MM.1S (cell line): ENCODE results near the gene PHLDB3.

Source experiments
- DNase-seq: peaks from one replicate; pipeline ENCODE4 v3.0.0-alpha.2; 2015
- H2AFZ ChIP-seq: fragments of 300-600 bp; sonication (generic); 2 replicates; pipeline ENCODE4 v1.6.0; 2016; ENCODE audit warnings: antibody characterized with exemption, low read length
- H3F3A ChIP-seq: fragments of 300-600 bp; sonication (generic); 2 replicates; pipeline ENCODE4 v1.6.1; 2016; ENCODE audit warnings: mild to moderate bottlenecking, antibody characterized with exemption, low read length, moderate library complexity, mixed read lengths; ENCODE audit not compliant: insufficient read depth
- H3K27ac ChIP-seq: fragments of 300-600 bp; sonication (generic); 2 replicates; pipeline ENCODE4 v1.5.1; 2016; ENCODE audit warnings: mild to moderate bottlenecking, low read length
- H3K27me3 ChIP-seq: fragments of 300-600 bp; sonication (generic); replicated peaks from 2 replicates; pipeline ENCODE4 v1.6.0; 2016; ENCODE audit warnings: low read length; ENCODE audit not compliant: insufficient read depth
- H3K36me3 ChIP-seq: fragments of 300-600 bp; sonication (generic); replicated peaks from 2 replicates; pipeline ENCODE4 v1.6.1; 2016; ENCODE audit warnings: mild to moderate bottlenecking, low read length, mixed read lengths; ENCODE audit not compliant: insufficient read depth
- H3K4me1 ChIP-seq: fragments of 300-600 bp; sonication (generic); 2 replicates; pipeline ENCODE4 v1.6.1; 2016; ENCODE audit warnings: low read length, mixed read lengths
- H3K4me2 ChIP-seq: fragments of 300-600 bp; sonication (generic); 2 replicates; pipeline ENCODE4 v1.6.0; 2016; ENCODE audit warnings: low read depth, low read length
- H3K4me3 ChIP-seq: fragments of 300-600 bp; sonication (generic); 2 replicates; pipeline ENCODE4 v1.5.1; 2016; ENCODE audit warnings: low read length, mixed read lengths
- H3K79me2 ChIP-seq: fragments of 300-600 bp; sonication (generic); 2 replicates; pipeline ENCODE4 v1.6.1; 2016; ENCODE audit warnings: mixed run types, low read length, mixed read lengths
- H3K9ac ChIP-seq: fragments of 300-600 bp; sonication (generic); 2 replicates; pipeline ENCODE4 v1.6.1; 2016; ENCODE audit warnings: low read length, mixed read lengths
- H3K9me2 ChIP-seq: fragments of 300-600 bp; sonication (generic); replicated peaks from 2 replicates; pipeline ENCODE4 v1.6.1; 2016; ENCODE audit warnings: mild to moderate bottlenecking, low read length, mixed read lengths; ENCODE audit not compliant: insufficient read depth
- H3K9me3 ChIP-seq: fragments of 300-600 bp; sonication (generic); replicated peaks from 2 replicates; pipeline ENCODE4 v1.6.1; 2016; ENCODE audit warnings: mild to moderate bottlenecking, low read length, mixed read lengths; ENCODE audit not compliant: insufficient read depth
- H4K20me1 ChIP-seq: fragments of 300-600 bp; sonication (generic); 2 replicates; pipeline ENCODE4 v1.6.1; 2016; ENCODE audit warnings: mild to moderate bottlenecking, low read length, moderate library complexity, mixed read lengths; ENCODE audit not compliant: insufficient read depth
- CTCF ChIP-seq: fragments of 300-600 bp; sonication (generic); IDR thresholded peaks from 2 replicates; pipeline ENCODE4 v1.5.1; 2016; ENCODE audit warnings: antibody characterized with exemption, low read length, mixed read lengths
- EZH2 ChIP-seq: fragments of 300-600 bp; sonication (generic); optimal IDR thresholded peaks from 2 replicates; pipeline ENCODE3; 2017; ENCODE audit warnings: low read depth, mild to moderate bottlenecking, antibody characterized with exemption, low read length, mixed read lengths
- EZH2phosphoT487 ChIP-seq: fragments of 300-600 bp; sonication (generic); IDR thresholded peaks from 2 replicates; pipeline ENCODE4 v1.6.1; 2018; ENCODE audit warnings: antibody characterized with exemption, low read length

Gene PHLDB3

GRCh38 chr19:43498233-43498842 is 6.2 kb downstream of the PHLDB3 start:
- TF ChIP-seq EZH2phosphoT487 (no peak), CTCF (no peak)
- Histone ChIP-seq H3K36me3 (no peaks in the 10 kb centered on the region), H2AFZ (no peak overlapping the region), H3K9me2 (no peaks in the 10 kb centered on the region), H3K27ac (no peak overlapping the region), H3K9me3 (no peaks in the 10 kb centered on the region), H3K4me1 (peaks cover 5% of the 10 kb centered on the region), H3K4me2 (no peak overlapping the region), H3K9ac (no peak overlapping the region), H3K79me2 (no peaks in the 10 kb centered on the region), H4K20me1 (no peaks in the 10 kb centered on the region), H3F3A (no peaks in the 10 kb centered on the region), H3K4me3 (no peak overlapping the region), H3K27me3 (no peaks in the 10 kb centered on the region)
- DNase-seq: no peak

DNA sequence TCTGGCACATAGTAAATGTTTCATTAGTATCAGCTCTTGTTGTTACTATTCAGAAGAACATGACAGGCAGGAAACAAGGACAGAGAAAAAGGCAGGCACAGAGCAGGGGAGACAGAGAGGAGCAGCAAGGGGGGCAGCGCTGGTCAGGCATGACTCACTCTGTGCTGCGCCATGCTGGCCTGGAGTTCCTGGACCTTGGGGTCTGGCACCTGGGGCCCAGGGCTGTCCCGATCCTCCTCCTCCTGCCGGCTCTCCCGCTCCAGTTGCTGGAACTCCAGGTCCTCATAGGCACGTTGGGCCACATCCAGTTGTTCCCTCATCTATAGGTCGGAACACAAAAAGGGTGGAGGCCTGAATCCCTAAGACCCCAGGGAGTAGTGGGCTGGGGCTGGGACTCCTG is 7.6 kb downstream of the PHLDB3 start:
- TF ChIP-seq EZH2phosphoT487: no peak
- no peak for TF ChIP-seq CTCF
- no peak for TF ChIP-seq EZH2
- no peaks in the 10 kb centered on the region for H4K20me1 ChIP-seq
- no peak overlapping the region for H3K9ac ChIP-seq
- no peak for DNase-seq
- no peak overlapping the region for H3K4me3 ChIP-seq
- no peaks in the 10 kb centered on the region for H3K9me2 ChIP-seq
- no peaks in the 10 kb centered on the region for H3K27me3 ChIP-seq
- H3K4me1 ChIP-seq: no peaks in the 10 kb centered on the region
- H3K27ac ChIP-seq: no peak overlapping the region
- no peaks in the 10 kb centered on the region for H3F3A ChIP-seq
- no peaks in the 10 kb centered on the region for H3K36me3 ChIP-seq
- H2AFZ ChIP-seq: no peak overlapping the region
- H3K79me2 ChIP-seq: no peaks in the 10 kb centered on the region
- H3K4me2 ChIP-seq: no peak overlapping the region
- no peaks in the 10 kb centered on the region for H3K9me3 ChIP-seq

DNA sequence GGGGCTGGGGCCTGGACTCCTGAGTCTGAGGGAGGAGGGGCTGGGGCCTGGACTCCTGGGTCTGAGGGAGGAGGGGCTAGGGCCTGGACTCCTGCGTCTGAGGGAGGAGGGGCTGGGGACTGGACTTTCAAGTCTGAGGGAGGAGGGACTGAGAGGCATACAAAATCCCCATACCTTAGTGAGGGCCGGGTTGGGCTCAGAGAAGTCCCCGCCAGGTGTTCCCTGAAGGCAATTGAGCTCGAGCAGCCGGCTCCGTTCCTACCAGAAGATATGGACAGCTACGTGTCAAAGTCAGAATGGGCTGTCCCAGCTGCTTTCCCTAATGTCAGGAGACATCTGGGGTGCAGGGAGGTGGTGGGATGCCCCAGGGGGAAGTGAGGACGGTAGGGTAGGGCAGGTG is 9.5 kb downstream of the PHLDB3 start:
- no peak for DNase-seq
- Histone ChIP-seq H3K9ac (no peak overlapping the region), H3K79me2 (no peaks in the 10 kb centered on the region), H3K4me1 (no peaks in the 10 kb centered on the region), H3K27me3 (no peaks in the 10 kb centered on the region), H3F3A (no peaks in the 10 kb centered on the region), H3K4me2 (no peak overlapping the region), H3K9me3 (no peaks in the 10 kb centered on the region), H4K20me1 (no peaks in the 10 kb centered on the region), H3K9me2 (no peaks in the 10 kb centered on the region), H3K27ac (no peak overlapping the region), H2AFZ (no peak overlapping the region), H3K36me3 (no peaks in the 10 kb centered on the region), H3K4me3 (no peak overlapping the region)
- no peak for TF ChIP-seq CTCF
- TF ChIP-seq EZH2: no peak
- TF ChIP-seq EZH2phosphoT487: no peak
